Upper lobe of left lung (tissue), 6 donors: ENCODE results near the gene ZNF341. TPM values are rescaled to one million over a fixed set of nuclear protein-coding genes. Genes with fewer than 3 reads are reported as not detected.

Source experiments
- ATAC-seq, 2 donors: fragments of 200-7000 bp; cut with Tn5 transposase; one replicate each; pipeline ENCODE4 v1.9.1; 2022; ENCODE audit warnings: mild to moderate bottlenecking in 2 of 2, moderate library complexity in 2 of 2; ENCODE audit not compliant: low FRiP score in 2 of 2
- DNase-seq, 2 donors: peaks; one replicate each; pipeline ENCODE4 v3.0.0-alpha.2; 2019 to 2020
- H3K27ac ChIP-seq, 4 donors: fragments of 200-600 bp; sonication (generic); one replicate each; pipeline ENCODE4 v1.5.1; 2016 to 2019
- H3K27me3 ChIP-seq, 4 donors: fragments of 200-600 bp; sonication (generic); one replicate each; pipeline ENCODE4 v1.5.1; 2017 to 2019
- H3K36me3 ChIP-seq, 4 donors: fragments of 200-600 bp; sonication (generic); one replicate each; pipeline ENCODE4 v1.5.1; 2016 to 2019
- H3K4me1 ChIP-seq, 4 donors: fragments of 200-600 bp; sonication (generic); one replicate each; pipeline ENCODE4 v1.5.1; 2018 to 2019
- H3K4me3 ChIP-seq, 4 donors: fragments of 200-600 bp; sonication (generic); one replicate each; pipeline ENCODE4 v1.5.1; 2017 to 2019; ENCODE audit warnings: mild to moderate bottlenecking in 2 of 4, moderate library complexity in 1 of 4
- H3K9me3 ChIP-seq, 4 donors: fragments of 200-600 bp; sonication (generic); one replicate each; pipeline ENCODE4 v1.5.1; 2018 to 2019
- EP300 ChIP-seq, 4 donors: sonication (generic); formaldehyde crosslinking; IDR thresholded peaks; one replicate each; pipeline ENCODE4 v1.5.1; 2017; ENCODE audit warnings: antibody characterized with exemption in 4 of 4, control low read depth in 2 of 4
- POLR2A ChIP-seq, 4 donors: fragments of 450-650 bp; IDR thresholded peaks; one replicate each; pipeline ENCODE4 v1.5.1; 2016 to 2017; ENCODE audit warnings: antibody characterized with exemption in 4 of 4, mild to moderate bottlenecking in 2 of 4
- POLR2AphosphoS5 ChIP-seq, 2 donors: sonication (generic); formaldehyde crosslinking; IDR thresholded peaks; one replicate each; pipeline ENCODE4 v1.5.1; 2017; ENCODE audit warnings: antibody characterized with exemption in 2 of 2
- WGBS, 2 donors: methylation state at CpG; one replicate each; pipeline ENCODE4 v1.1.5; 2017 to 2018; 5-methylcytosine and 5-hydroxymethylcytosine counted together
- total RNA-seq, 6 donors: library from RNA; depleted of rRNA in 4 of 6; stranded (reverse); fragments of >200 nt in 4 of 6; gene quantifications; one replicate each; pipeline versions ENCODE4 v1.1.0 to v1.2.1, GENCODE V29; 2016 to 2021
- TF ChIP-seq, protein P1 (sequence below), 6 experiments: fragments of 450-650 bp in 4 of 6; fragments of 200-600 bp in 2 of 6; sonication (generic) in 2 of 6; IDR thresholded peaks; one replicate each; pipeline ENCODE4 v1.5.1; 2016 to 2019; ENCODE audit warnings: antibody characterized with exemption in 6 of 6
- donor health status: DM: no; HTN: no; CAD: no; lungs with moderate emphysema.
- donor health status: DM: no; HTN: yes; CAD: no; lungs with severe emphysema.

The ZNF341 gene
- total RNA-seq, 6 donors from 2014 or later, result 2.0 to 17.8 (median 5.0) TPM

DNA sequence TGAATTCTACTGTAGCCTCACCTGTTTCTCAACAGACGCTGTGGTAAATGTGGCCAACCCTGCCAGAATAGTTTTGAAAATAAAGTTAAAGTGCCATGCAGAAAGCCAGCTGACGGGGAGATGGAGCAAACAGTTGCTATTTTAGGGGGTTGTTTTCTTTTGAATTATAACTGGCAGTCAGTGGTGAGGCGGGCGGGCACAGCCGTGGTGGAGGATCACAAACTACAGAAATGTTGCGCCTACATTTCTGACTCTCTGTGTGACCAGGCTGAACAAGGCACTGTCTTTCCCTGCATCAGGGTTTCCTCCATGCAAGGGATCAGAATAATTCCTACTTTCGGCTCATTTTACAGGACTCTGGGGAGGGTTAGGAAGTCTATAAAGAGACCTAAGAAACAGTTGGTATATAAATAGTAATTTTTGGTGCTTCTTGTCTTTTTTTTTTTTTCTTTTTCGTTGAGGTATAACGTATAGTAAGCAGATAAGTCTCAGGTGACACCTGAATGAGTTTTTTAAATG lies 96.6 kb downstream of the ZNF341 start:
- Histone ChIP-seq H3K4me1 (peaks cover 71 to 89% (median 80%) of the 10 kb centered on the region in 4 donors), H3K9me3 (no peaks in the 10 kb centered on the region), H3K27me3 (no peaks in the 10 kb centered on the region), H3K36me3 (peaks cover 0 to 2% (median 0%) of the 10 kb centered on the region in 4 donors), H3K27ac (peak overlapping the region in 2 of 4 donors; percentile 58 to 66), H3K4me3 (no peak overlapping the region)
- ATAC-seq (no peak), DNase-seq (no peak)
- 62 to 65% methylated on average over 9 of the region's 9 CpGs for WGBS, 2 donors
- TF ChIP-seq POLR2A (IDR thresholded peaks at IDR 0.05), result no peak
- TF ChIP-seq POLR2AphosphoS5 (IDR thresholded peaks at IDR 0.05), result no peak
- no peak for TF ChIP-seq EP300 (IDR thresholded peaks at IDR 0.05)
- TF ChIP-seq, protein P1, sequence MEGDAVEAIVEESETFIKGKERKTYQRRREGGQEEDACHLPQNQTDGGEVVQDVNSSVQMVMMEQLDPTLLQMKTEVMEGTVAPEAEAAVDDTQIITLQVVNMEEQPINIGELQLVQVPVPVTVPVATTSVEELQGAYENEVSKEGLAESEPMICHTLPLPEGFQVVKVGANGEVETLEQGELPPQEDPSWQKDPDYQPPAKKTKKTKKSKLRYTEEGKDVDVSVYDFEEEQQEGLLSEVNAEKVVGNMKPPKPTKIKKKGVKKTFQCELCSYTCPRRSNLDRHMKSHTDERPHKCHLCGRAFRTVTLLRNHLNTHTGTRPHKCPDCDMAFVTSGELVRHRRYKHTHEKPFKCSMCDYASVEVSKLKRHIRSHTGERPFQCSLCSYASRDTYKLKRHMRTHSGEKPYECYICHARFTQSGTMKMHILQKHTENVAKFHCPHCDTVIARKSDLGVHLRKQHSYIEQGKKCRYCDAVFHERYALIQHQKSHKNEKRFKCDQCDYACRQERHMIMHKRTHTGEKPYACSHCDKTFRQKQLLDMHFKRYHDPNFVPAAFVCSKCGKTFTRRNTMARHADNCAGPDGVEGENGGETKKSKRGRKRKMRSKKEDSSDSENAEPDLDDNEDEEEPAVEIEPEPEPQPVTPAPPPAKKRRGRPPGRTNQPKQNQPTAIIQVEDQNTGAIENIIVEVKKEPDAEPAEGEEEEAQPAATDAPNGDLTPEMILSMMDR (IDR thresholded peaks at IDR 0.05), result no peak

DNA sequence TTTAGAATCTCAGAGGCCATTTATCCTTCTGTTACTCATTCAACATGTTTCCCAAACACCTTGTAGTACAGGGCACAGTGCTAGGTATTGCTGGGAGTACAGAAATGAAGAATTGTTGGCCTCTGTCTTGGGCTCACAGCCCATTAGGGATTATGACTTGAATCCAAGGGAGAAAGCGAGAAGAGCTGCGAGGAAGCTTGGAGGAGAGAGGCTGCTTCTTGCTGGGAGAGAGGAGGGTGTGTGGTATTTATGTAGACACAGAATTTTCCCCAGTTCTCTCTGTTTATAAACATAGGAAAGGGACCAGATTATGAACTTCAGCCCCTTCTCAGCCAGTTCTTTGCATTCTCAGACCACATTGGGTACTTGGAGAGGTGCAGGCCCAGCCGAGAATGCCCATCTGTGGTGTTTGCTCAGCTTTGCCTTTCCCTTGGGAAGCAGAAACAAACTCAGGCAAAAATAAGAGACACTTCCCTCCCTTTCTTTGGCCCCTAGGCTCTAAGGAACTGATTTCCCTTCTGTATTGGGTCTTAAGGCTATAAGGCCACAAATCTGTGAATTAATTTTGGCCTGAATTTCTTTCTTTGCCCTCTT lies 97.3 kb downstream of the ZNF341 start:
- Histone ChIP-seq H3K4me3 (no peak overlapping the region), H3K27ac (peak overlapping the region in 3 of 4 donors; percentile 14 to 66 (median 58)), H3K4me1 (peaks cover 78 to 92% (median 84%) of the 10 kb centered on the region in 4 donors), H3K9me3 (no peaks in the 10 kb centered on the region), H3K36me3 (no peaks in the 10 kb centered on the region), H3K27me3 (no peaks in the 10 kb centered on the region)
- DNase-seq, result no peak
- no peak for ATAC-seq
- WGBS, 2 donors, result 63 to 83% methylated on average over 3 of the region's 3 CpGs
- TF ChIP-seq POLR2AphosphoS5 (IDR thresholded peaks at IDR 0.05), result no peak
- TF ChIP-seq, protein P1 (IDR thresholded peaks at IDR 0.05), result no peak

DNA sequence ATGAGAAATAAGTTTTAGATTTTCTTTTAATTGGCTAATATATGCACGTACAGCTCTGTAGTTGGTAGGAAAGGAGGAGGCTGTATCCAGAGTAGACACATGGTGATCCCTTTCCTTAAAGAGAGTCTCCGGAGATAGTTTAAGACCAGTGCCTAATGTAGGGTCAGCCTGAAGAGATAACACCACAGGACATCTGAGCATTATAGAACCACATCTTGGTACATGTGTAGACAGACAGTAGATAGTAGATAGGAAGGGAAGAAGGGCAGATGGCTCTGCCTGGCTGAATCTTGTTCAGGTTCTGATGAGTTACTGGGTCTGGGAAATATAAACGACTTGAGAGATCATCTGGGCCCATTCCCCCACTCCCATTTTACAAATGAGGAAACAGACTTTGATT lies 97.8 kb downstream of the ZNF341 start:
- no peak for ATAC-seq
- Histone ChIP-seq H3K9me3 (no peaks in the 10 kb centered on the region), H3K36me3 (no peaks in the 10 kb centered on the region), H3K4me1 (peaks cover 75 to 90% (median 82%) of the 10 kb centered on the region in 4 donors), H3K27ac (peak overlapping the region in 2 of 4 donors; percentile 11 to 58), H3K27me3 (no peaks in the 10 kb centered on the region), H3K4me3 (no peak overlapping the region)
- no peak for DNase-seq
- TF ChIP-seq EP300 (IDR thresholded peaks at IDR 0.05) (no peak), POLR2A (IDR thresholded peaks at IDR 0.05) (no peak), POLR2AphosphoS5 (IDR thresholded peaks at IDR 0.05) (no peak)
- TF ChIP-seq, protein P1 (IDR thresholded peaks at IDR 0.05), result no peak
- WGBS, 2 donors, result 72 to 78% methylated on average over 3 of the region's 3 CpGs

DNA sequence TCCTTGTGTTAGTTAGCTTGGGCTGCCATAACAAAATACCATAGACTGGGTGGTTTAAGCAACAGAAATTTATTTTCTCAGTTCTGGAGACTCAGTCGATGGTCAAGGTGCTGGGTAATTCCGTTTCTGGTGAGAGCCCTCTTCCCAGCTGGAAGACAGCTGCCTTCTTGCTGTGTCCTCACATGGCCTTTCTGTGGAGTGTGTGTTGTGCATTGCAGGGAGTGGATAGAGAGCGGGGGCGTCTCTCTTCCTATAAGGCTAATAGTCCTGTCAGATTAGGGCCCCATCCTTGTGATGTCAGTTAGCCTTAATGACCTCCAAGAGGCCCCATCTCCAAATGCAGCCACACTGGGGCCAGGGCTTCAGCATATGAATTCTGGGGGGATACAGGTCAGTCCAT lies 98.6 kb downstream of the ZNF341 start:
- H3K4me3 ChIP-seq, result no peak overlapping the region
- WGBS, 2 donors, result 67 to 68% methylated on average over 4 of the region's 4 CpGs
- no peaks in the 10 kb centered on the region for H3K27me3 ChIP-seq
- H3K27ac ChIP-seq, result peak overlapping the region in 2 of 4 donors; percentile 11 to 58
- no peaks in the 10 kb centered on the region for H3K9me3 ChIP-seq
- DNase-seq (no peak), ATAC-seq (no peak)
- no peak for TF ChIP-seq POLR2AphosphoS5 (IDR thresholded peaks at IDR 0.05)
- TF ChIP-seq POLR2A (IDR thresholded peaks at IDR 0.05), result no peak
- TF ChIP-seq, protein P1 (IDR thresholded peaks at IDR 0.05), result no peak
- TF ChIP-seq EP300 (IDR thresholded peaks at IDR 0.05), result no peak
- H3K4me1 ChIP-seq, result peaks cover 73 to 85% (median 77%) of the 10 kb centered on the region in 4 donors
- no peaks in the 10 kb centered on the region for H3K36me3 ChIP-seq
